ENCODE measurements around the gene KRT86.
"Not testable (repeated sequence)": the region's sequence is repeated elsewhere in the genome, so short reads cannot be mapped to it uniquely, and the experiment has no call there.

KRT86 gene

DNA sequence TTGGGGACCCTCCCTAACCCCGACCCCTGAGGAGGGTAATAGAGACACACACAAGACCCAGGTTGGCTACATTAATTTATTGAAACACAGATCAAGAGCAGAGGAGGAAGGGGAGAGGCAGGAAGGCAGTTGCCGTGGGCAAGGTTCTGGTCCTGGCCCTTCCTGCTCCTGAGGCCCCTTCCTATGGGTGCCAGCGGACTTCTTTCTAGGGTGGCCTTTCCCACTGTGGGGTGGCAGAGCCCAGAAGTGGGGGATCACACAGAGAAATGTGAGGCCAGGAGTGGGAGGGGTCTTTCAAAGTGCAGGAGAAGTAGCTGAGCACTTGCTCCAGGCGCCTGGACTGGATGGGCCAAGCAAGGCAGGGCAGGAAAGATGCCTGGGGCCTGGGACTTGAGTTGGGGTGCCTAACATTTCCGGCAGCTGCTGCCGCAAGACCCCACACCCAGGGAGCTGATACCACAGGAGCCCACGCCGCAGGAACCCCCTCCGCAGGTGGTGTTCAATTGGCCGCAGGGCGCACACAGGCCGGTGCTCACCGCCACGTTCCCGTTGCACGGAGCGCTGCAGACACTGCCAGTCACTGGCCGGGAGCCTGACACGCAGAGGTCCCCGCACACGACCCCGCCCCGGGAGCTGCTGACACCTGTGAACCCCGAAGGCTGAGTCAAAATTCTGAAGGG, 11.5 kb downstream of the KRT86 start:
- no peaks in the 10 kb centered on the region for H3K9me3 Mint-ChIP-seq
- H3K27ac Mint-ChIP-seq = no peak overlapping the region
- H3K27me3 Mint-ChIP-seq (ENCODE audit: low read depth) = peaks cover 15% of the 10 kb centered on the region
- H3K4me1 Mint-ChIP-seq = peaks cover 3% of the 10 kb centered on the region
- no peak overlapping the region for H3K4me3 Mint-ChIP-seq
- H3K36me3 Mint-ChIP-seq (ENCODE audit: low read depth) = no peaks in the 10 kb centered on the region
- TF ChIP-seq, protein P1, sequence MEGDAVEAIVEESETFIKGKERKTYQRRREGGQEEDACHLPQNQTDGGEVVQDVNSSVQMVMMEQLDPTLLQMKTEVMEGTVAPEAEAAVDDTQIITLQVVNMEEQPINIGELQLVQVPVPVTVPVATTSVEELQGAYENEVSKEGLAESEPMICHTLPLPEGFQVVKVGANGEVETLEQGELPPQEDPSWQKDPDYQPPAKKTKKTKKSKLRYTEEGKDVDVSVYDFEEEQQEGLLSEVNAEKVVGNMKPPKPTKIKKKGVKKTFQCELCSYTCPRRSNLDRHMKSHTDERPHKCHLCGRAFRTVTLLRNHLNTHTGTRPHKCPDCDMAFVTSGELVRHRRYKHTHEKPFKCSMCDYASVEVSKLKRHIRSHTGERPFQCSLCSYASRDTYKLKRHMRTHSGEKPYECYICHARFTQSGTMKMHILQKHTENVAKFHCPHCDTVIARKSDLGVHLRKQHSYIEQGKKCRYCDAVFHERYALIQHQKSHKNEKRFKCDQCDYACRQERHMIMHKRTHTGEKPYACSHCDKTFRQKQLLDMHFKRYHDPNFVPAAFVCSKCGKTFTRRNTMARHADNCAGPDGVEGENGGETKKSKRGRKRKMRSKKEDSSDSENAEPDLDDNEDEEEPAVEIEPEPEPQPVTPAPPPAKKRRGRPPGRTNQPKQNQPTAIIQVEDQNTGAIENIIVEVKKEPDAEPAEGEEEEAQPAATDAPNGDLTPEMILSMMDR (IDR thresholded peaks at IDR 0.05; ENCODE audit: unreplicated experiment in 3 of 3) = no peak

DNA sequence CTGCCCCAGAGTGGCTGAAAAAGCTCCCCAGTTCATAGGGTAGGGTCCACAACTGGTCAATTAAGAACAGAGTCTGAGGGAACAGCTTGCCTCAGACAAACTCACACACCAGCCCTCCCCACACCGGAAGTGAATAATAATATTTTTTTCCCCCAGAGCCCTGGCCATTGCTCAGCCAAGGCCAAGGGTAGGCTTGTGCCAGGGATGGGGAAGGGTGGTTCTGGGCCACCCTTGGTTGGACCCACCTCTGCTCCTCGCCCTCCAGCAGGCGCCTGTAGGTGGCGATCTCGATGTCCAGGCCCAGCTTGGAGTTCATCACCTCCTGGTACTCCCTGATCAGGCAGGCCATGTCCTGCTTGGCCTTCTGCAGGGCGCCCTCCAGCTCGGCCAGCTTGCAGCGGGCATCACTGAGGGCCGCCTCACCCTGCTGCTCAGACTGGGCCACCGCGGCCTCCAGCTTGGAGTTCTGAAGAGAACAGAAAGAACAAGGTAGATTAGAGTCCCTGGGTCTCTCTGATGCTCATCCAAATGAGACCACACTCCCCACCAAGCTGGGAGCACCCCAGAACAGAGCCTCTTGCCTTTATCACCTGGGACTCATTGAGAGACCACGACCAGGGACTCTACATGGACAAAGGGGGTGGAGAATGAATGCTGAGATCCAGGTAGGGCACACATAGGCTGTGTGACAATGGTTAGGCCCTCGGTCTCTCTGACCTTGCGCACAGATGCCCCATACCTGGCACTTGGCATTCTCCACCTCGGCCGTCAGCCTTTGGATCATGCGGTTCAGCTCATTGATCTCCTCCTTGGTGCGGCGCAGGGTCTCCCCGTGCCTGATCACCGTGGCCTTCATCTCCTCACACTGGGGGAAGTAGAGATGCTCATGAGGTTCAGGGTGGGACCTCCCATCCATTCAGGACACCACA, 12.7 kb downstream of the KRT86 start:
- not testable (repeated sequence) for H3K27ac Mint-ChIP-seq; H3K4me1 Mint-ChIP-seq; H3K9me3 Mint-ChIP-seq; H3K36me3 Mint-ChIP-seq (ENCODE audit: low read depth); H3K4me3 Mint-ChIP-seq
- H3K27me3 Mint-ChIP-seq (ENCODE audit: low read depth) = peaks cover 16% of the 10 kb centered on the region

DNA sequence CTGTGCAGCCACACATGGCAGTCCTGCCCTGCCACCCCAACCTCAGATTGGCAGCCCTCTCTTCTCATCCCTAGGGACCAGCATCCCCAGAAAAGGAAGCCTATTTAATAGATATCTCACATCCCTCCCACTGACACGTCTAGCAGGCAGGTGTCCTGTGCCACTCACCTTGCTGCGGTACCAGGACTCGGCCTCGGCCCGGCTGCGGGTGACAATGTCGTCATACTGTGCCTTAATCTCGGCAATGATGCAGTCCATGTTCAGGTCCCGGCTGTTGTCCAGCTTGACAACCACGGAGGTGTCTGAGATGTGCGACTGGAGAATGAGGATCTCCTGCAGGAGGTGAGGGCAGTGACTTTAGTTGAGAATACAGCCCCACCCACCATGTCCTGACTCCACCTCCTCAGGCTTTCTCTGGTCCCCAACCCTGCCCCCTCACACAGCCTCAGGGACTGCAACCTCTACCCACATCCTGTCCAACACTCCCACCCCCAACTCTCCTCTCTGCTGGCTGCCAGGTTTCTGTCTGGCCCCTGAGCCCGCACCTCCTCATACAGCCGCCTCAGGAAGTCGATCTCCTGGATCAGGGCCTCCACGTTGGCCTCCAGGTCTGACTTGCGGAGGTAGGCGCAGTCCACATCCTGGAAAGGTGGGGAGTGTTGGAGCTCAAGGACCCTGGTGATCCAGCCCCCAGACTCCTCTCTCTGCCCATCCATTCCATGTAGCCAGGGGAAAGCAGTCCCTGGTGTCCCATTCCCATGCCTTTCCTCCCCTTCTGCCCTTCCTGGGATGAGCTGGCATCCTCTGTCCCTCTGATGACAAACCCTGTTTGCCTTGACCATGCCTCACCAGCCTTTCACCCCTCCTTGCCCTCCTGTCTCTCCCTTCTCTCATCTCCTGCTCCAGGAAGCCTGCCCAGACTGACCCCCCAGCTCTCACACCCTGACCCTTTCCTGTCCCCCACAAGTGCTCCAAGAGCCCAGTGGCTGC, 13.7 kb downstream of the KRT86 start:
- H3K4me3 Mint-ChIP-seq; H3K36me3 Mint-ChIP-seq (ENCODE audit: low read depth); H3K4me1 Mint-ChIP-seq; H3K9me3 Mint-ChIP-seq; H3K27ac Mint-ChIP-seq: not testable (repeated sequence)
- peaks cover 12% of the 10 kb centered on the region for H3K27me3 Mint-ChIP-seq (ENCODE audit: low read depth)

DNA sequence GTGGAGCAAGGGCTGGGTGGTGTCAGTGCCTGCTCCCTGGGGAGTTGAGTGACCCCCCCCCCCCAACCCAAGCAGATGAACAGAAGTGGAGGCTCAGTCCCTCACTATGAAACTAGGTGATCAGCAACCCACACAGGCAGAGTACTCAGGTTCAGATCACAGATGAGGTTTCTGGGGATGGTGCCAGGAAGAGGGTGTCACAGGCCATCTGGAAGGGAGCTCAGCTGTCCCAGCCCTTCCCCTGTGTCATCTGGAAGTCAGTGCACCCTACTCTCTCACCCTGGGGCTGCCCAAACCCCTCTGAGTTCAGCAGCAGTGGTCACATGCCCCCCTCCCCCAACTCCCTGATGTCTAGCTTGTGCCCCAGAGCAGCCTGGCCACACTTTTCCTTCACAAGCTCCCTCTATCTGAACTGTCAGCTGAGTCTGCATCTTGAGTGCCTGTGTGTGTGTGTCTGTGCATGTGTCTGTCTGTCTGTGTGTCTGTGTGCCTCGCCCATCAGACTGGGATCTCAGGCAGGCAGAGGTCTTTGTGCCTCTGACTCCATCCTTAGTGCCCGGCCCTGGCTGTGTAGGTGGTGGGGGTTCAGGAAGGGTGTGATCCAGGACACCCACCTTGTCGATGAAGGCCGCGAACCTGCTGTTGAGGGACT, 16.2 kb downstream of the KRT86 start:
- not testable (repeated sequence) for H3K4me1 Mint-ChIP-seq; H3K4me3 Mint-ChIP-seq; H3K27ac Mint-ChIP-seq; H3K36me3 Mint-ChIP-seq (ENCODE audit: low read depth); H3K9me3 Mint-ChIP-seq
- H3K27me3 Mint-ChIP-seq (ENCODE audit: low read depth) = peaks cover 31% of the 10 kb centered on the region

DNA sequence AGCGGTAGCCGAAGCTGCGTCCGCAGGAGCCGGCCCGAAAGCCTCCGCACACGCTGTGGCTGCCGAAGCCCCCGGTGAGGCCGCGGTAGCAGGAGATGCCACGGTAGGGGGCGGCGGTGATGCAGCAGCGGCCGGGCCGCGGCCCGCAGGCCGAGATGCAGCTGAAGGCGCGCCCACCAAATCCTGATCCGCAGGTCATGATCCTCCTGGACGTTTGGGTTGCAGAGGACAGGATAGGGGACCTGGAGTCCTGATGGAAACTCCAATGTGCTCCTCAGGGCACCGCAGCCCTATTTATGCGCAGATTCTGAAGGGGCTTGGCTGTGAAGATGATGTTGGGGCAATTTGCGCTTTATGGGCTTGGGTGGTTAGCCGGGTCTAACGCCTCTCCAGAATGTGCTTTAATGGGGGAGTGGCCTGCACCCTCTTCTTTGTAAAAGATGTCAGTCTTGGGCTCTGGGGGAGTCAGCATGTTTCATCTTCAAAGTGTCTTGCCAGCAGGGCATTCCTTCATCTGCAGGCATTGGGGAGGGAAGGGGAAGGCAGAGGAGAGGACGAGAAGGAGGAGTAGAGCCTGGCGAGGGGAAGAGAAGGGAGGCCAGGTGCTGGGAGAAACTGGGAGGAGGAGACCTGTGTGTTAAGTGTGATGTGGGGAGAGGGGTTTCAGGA, 17.0 kb downstream of the KRT86 start, which contains the start of gene KRT81:
KRT81 (minus strand) TSS at position 268 of the 669 bp plus-strand sequence; CDS start at position 199, 69 bp downstream.
- TF ChIP-seq, protein P1 (IDR thresholded peaks at IDR 0.05; ENCODE audit: unreplicated experiment in 3 of 3) = no peak
- no peak within 1 kb of the TSS for H3K27ac Mint-ChIP-seq
- H3K4me3 Mint-ChIP-seq = no peak within 1 kb of the TSS
- no peaks in the 10 kb centered on the region for H3K9me3 Mint-ChIP-seq
- H3K36me3 Mint-ChIP-seq (ENCODE audit: low read depth) = no peaks in the 10 kb centered on the region
- H3K4me1 Mint-ChIP-seq = peaks cover 5% of the 10 kb centered on the region
- H3K27me3 Mint-ChIP-seq (ENCODE audit: low read depth) = peaks cover 34% of the 10 kb centered on the region

DNA sequence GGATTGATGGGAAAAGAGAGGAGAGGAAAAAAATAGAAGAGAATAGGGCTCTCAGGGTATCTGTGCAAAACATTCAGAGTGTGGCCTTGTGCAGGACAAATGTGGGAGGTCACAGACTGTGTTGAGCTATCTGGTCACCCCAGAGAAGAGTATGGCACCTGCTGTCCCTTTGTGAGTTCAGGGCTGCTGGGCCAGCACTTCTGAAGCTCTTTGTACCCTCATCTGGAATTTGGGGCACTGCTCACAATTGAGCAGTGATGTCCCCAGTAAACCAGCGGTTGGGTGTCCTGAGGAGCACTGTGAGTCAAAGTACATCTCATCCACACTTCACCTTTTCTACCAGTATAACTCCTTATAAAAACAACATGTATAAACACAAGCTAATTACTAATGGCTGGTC, 19.5 kb downstream of the KRT86 start:
- Mint-ChIP-seq H3K9me3 (no peaks in the 10 kb centered on the region), H3K27ac (no peak overlapping the region), H3K36me3 (ENCODE audit: low read depth) (no peaks in the 10 kb centered on the region)

More for the DNA sequence above, 19.5 kb downstream of the KRT86 start:
- Mint-ChIP-seq H3K27me3 (ENCODE audit: low read depth) (peaks cover 48% of the 10 kb centered on the region), H3K4me3 (no peak overlapping the region), H3K4me1 (peaks cover 5% of the 10 kb centered on the region)
- TF ChIP-seq, protein P1 (IDR thresholded peaks at IDR 0.05; ENCODE audit: unreplicated experiment in 3 of 3) = no peak
